Astrocyte of the cerebellum (primary cell): Measurements from ENCODE around the gene DOCK10.

ENCODE experiments used
- DNase-seq: peaks from one replicate; pipeline ENCODE4 v3.0.0-alpha.2; 2011; ENCODE audit warnings: low read depth
- H3K4me3 ChIP-seq: 2 replicates; pipeline ENCODE4 v1.5.1; 2011; ENCODE audit warnings: mild to moderate bottlenecking, low read depth, low read length, moderate library complexity
- CTCF ChIP-seq: IDR thresholded peaks from 2 replicates; pipeline ENCODE4 v1.5.1; 2012; ENCODE audit warnings: low read length, low read depth, moderate library complexity, mild to moderate bottlenecking; ENCODE audit errors: missing control alignments
- in situ Hi-C: cut with HindIII; loops from 2 replicates; pipeline ENCODE4 v1.10.0; 2017; ENCODE audit warnings: low sequenced_read_pairs

Gene DOCK10

GRCh38 chr2:224772494-224772893, 269.8 kb downstream of the DOCK10 start:
- no peak for DNase-seq
- in situ Hi-C loops: no loop called here
- no peak for TF ChIP-seq CTCF
- no peak overlapping the region for H3K4me3 ChIP-seq

GRCh38 chr2:224769489-224769888, 272.8 kb downstream of the DOCK10 start:
- H3K4me3 ChIP-seq: no peak overlapping the region
- no peak for TF ChIP-seq CTCF
- in situ Hi-C loops: no loop called here
- DNase-seq: no peak

DNA sequence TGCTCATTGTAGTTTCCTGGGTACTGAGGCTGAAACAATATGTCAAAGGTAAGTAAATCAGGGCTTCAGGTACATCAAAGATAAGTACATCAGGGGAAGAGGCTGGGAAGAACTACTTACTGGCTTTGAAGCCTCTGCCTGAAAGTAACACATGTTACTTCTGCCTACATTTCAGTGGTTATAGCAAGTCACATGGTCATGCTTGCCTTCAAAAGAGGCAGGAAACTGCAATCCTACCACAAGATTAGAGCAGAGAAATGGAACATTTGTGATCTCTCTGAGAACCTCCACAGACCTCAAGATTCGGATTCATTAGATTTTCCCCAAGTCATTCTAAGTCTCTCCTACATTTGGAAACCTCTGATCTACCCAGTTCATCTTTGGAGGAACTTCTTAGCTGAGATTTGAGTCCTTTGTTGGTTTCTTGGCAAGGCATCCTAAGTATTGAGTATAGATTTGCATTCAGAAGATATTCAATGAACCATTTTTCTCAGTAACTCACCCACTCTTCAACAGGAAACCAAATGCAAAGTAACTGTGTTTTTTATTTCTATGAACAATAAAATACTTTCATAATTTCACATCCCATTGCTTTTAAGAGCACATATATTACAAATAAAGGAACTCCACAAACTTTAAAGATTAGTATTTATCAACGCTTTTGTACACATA, 277.6 kb downstream of the DOCK10 start:
- no peak for DNase-seq

GRCh38 chr2:224757934-224758548, 284.2 kb downstream of the DOCK10 start:
- no peak for DNase-seq
- in situ Hi-C loops: no loop called here
- no peak for TF ChIP-seq CTCF
- no peak overlapping the region for H3K4me3 ChIP-seq

More for the DNA sequence above, 277.6 kb downstream of the DOCK10 start:
- no peak overlapping the region for H3K4me3 ChIP-seq
- in situ Hi-C loops: no loop called here
- TF ChIP-seq CTCF: no peak

- H3K4me3 ChIP-seq: no peak overlapping the region
- TF ChIP-seq CTCF: no peak
- in situ Hi-C loops: no loop called here
- no peak for DNase-seq
Measured at GRCh38 chr2:224753743-224754540, 288.3 kb downstream of the DOCK10 start.

DNA sequence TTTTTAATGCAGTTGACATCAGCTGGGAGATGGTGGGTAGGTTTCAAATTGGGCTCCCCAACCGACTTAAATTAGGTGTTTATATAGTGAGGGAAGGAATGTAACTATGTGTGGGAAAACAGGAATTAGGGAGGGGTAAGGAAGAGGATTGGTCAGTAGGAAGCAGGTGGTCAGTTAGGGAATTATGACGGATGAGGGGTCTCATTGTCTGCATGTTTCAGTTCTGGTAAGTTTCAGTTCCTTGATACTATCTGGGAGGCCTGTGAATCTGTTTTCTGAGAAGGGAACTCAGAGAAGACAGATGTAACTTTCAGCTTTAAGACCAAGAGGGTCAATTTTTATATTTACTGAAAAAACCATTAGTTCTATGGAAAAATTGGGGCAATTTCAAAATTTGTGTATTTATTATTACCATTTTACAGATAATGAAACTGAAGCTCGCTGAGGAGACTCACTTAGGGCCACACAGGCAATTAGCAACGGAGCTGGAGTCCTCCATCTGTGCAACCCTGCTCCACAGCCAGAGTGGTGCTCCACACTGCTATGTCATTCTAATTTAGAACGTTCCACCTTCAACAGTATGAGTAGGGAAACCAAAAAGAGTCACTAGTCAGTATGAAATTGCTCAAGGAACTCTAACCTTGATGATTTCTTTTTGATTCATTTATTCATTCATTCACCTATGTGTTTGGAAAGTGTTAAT, 290.1 kb downstream of the DOCK10 start:
- no peak overlapping the region for H3K4me3 ChIP-seq
- in situ Hi-C loops: no loop called here
- no peak for TF ChIP-seq CTCF
- no peak for DNase-seq
